Stimulated activated naive CD4-positive, alpha-beta T cell (primary cell): ENCODE measurements around the gene SAAL1.

Experiments
- DNase-seq, 6 experiments: peaks; one replicate each; lab custom pipeline; 2025; lab: John Stamatoyannopoulos, UW

The SAAL1 gene

DNA sequence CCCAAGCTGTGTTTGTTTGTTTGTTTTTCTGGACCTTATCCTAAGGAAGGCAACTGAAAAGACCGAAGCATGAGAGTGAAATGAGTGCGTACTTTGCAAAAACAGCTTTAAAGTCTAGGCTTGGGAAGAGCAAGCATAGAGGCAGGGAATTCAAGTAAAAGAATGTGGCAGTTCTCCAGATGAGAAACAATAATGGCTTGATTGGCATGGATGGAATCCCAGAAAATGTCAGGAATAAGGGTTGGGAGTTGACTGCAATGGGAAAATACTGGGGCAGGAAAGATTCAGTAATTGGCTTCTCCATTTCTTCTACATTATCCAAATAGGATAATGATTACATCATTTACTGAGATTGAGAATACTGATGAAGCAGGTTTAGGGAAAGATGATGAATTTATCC lies 17.5 kb downstream of the SAAL1 start:
- DNase-seq: no peak

- no peak for DNase-seq
Observed at GRCh38 chr11:18081551-18081950, 24.3 kb downstream of the SAAL1 start.

- no peak for DNase-seq
Observed at GRCh38 chr11:18080451-18080850, 25.4 kb downstream of the SAAL1 start.

- no peak for DNase-seq
Observed at GRCh38 chr11:18078909-18079308, 27.0 kb downstream of the SAAL1 start.

DNA sequence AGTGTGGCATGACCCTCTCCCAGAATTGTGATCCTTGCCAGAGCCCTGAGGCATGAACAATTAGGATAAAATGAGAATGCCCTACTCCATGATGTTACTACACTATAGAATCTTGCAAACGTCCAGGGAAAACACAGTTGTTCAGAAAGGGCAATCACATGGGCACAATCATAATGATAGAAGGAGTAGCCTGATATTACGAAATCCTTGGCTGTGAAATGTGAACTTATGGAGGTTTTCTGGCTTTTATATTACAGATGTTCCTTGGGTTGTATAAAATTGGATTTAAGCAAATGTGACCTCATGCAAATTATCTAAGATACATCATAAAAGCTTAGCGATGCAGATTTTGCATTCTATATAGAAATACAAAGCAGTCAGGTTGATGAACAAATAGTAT lies 30.4 kb downstream of the SAAL1 start:
- DNase-seq: no peak

GRCh38 chr11:18071098-18071705 lies 34.7 kb downstream of the SAAL1 start:
- no peak for DNase-seq

- DNase-seq: no peak
Observed at GRCh38 chr11:18067372-18067771, 38.5 kb downstream of the SAAL1 start.

GRCh38 chr11:18066626-18067025 lies 39.3 kb downstream of the SAAL1 start:
- DNase-seq: no peak

DNA sequence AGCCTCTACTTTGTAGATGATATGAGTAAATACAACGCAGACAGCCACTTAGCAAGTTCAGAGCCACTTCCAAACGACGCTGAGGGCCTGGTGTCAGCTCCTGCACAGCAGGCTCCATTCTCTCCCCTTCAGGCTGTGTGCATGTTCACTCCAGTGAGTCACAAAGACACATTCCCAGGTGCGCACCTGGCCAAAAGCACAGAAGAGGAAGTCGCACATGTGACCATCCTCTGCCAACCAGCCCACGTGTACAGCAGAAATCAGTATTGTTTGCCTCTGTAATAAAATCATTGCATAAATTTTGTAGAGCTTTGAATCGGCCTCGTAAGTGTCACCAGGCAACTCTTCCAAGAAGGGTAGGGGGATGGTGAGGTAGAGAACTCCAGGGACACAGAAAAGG lies 40.3 kb downstream of the SAAL1 start:
- DNase-seq: no peak

DNA sequence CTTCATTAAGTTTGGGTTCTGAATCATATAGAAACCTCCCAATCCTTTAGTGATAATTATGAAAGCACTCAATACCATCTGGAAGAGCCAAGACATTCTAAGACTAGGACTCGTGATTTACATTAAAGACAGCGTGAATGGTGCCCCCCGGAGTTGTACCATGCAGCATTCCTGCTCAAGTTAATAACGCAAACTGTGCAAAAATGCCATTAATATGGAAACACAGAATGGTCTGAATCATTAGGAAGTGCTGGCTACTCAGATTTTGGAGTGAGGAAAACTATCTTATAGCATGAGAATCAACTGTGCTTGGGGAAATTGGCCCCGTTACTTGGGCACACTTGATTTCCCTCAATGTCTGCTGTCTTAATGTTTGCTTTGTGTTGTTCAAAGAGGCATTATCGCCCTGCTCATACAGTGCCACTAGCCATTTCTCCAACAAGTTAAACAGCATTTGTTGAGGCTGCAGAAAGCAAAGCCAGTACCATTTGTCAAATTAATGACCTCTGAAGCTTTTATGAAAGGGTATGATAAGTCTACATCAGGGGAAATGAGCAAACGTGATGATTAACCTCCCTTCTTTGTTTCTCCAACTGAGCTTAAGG lies 41.3 kb downstream of the SAAL1 start:
- DNase-seq: no peak

GRCh38 chr11:18063862-18064434 lies 41.9 kb downstream of the SAAL1 start:
- DNase-seq: no peak

- no peak for DNase-seq
Observed at GRCh38 chr11:18063125-18063524, 42.8 kb downstream of the SAAL1 start.

DNA sequence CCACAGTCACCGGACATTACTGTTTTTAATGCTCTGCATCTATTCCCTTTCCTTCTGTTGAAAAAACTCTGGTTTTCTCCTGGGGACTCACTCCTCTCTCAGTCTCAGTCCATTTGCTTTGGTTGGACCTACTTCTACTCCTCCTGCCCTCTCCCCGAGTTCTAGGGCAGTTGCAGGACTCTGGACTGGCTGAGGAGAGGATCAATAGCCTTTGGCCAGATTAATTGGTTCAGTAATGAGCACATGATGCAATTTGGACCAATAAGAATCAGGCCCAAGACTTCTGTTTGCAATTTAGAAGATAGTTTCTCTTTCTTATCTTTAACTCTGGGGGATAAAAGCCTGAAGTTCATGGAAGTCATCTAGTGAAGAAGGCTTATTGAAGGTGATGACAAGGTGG lies 44.5 kb downstream of the SAAL1 start:
- no peak for DNase-seq

DNA sequence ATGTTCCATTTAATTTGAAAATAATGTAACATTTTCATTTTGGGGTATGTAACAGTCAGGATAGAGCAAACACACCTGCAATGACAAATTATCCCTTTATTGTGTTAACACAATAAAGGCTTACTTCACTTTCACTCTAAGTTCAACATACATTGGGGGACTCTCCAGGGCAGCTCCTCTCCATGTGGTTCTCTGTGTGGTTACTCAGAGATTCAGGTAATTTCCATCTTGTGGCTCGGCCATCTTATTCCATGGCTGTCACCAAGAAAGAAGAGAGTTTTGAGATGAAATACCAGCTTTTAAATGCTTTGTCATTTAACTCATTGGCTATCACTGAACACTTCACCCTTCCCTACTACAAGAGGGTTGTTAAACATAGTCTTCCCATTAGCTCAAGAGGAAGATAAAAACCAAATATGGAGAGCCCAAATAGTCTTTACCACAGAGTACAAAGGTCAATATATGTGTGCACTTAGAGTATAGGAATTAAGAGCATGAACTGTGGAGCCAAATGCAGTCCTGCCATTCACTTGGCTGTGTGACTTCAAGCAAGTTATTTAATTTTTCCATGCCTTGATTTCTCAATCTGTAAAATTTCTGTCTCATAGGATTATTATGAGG lies 49.2 kb downstream of the SAAL1 start:
- no peak for DNase-seq

- no peak for DNase-seq
Observed at GRCh38 chr11:18054511-18055103, 51.3 kb downstream of the SAAL1 start.

DNA sequence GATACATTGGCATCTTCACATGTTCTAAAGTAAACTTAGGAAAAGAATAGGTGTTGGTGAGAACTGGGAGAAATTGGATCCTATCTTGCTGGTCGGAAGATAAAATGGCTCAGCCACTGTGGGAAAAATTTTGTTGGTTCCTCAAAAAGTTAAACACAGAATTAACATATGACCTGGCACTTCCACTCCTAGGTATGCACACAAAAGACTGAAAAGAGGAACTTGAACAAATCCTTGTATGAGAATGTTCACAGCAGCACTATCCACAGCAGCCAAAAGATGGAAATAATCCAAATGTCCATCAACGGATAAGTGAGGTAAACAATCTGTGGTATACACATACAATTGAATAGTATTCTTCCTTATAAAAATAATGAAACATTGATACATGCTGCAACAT lies 55.0 kb downstream of the SAAL1 start:
- DNase-seq: no peak

GRCh38 chr11:18046116-18046777 lies 59.6 kb downstream of the SAAL1 start, which contains the start of gene TPH1:
TPH1 (minus strand) TSS chr11:18046269; CDS start chr11:18040762, 5,507 bp downstream.
- no peak for DNase-seq

- no peak for DNase-seq
Observed at GRCh38 chr11:18036456-18036855, 69.4 kb downstream of the SAAL1 start.
